Tibial nerve (tissue), 3 donors: ENCODE results near the gene SLC27A1.

ENCODE experiments used
- POLR2A ChIP-seq, 2 donors: fragments of 450-650 bp; IDR thresholded peaks; one replicate each; pipeline ENCODE4 v1.6.1; 2017; ENCODE audit warnings: antibody characterized with exemption in 2 of 2, mild to moderate bottlenecking in 2 of 2, moderate library complexity in 2 of 2
- TF ChIP-seq, protein P1 (sequence below), 5 experiments: fragments of 200-600 bp in 3 of 5; fragments of 450-650 bp in 2 of 5; sonication (generic) in 3 of 5; IDR thresholded peaks; one replicate each; pipeline ENCODE4 v1.5.1; 2016 to 2019; ENCODE audit warnings: antibody characterized with exemption in 5 of 5, mild to moderate bottlenecking in 3 of 5, moderate library complexity in 2 of 5

DNA sequence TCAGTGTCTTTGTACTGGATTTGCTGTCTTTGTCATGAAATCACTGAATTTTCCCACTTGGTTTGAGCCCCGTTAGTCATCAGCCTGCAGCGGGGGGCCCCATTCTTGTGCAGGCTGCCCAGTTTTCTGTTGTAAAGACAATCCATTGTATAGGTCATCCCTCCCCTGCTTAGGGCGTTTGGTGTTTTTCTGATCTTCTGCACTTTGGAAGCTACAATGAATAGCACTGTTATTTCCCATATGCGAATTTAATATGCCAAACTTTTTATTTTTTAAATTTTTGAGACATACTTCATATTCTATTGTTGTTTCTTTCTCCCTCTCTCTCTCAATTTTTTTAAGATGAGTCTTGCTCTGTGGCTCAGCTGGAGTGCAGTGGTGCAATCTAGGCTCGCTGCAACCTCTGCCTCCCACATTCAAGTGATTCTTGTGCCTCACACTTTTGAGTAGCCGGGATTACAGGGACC lies 9.0 kb downstream of the SLC27A1 start:
- TF ChIP-seq POLR2A (IDR thresholded peaks at IDR 0.05) = no peak
- TF ChIP-seq, protein P1, sequence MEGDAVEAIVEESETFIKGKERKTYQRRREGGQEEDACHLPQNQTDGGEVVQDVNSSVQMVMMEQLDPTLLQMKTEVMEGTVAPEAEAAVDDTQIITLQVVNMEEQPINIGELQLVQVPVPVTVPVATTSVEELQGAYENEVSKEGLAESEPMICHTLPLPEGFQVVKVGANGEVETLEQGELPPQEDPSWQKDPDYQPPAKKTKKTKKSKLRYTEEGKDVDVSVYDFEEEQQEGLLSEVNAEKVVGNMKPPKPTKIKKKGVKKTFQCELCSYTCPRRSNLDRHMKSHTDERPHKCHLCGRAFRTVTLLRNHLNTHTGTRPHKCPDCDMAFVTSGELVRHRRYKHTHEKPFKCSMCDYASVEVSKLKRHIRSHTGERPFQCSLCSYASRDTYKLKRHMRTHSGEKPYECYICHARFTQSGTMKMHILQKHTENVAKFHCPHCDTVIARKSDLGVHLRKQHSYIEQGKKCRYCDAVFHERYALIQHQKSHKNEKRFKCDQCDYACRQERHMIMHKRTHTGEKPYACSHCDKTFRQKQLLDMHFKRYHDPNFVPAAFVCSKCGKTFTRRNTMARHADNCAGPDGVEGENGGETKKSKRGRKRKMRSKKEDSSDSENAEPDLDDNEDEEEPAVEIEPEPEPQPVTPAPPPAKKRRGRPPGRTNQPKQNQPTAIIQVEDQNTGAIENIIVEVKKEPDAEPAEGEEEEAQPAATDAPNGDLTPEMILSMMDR (IDR thresholded peaks at IDR 0.05) = no peak
